GM21529 (cell line): ENCODE data around the gene GRAMD4.

Experiments used
- ATAC-seq: cut with Tn5 transposase; IDR thresholded peaks from one replicate; pipeline ENCODE4 v1.9.1; 2021; ENCODE audit not compliant: unreplicated experiment

The GRAMD4 gene

DNA sequence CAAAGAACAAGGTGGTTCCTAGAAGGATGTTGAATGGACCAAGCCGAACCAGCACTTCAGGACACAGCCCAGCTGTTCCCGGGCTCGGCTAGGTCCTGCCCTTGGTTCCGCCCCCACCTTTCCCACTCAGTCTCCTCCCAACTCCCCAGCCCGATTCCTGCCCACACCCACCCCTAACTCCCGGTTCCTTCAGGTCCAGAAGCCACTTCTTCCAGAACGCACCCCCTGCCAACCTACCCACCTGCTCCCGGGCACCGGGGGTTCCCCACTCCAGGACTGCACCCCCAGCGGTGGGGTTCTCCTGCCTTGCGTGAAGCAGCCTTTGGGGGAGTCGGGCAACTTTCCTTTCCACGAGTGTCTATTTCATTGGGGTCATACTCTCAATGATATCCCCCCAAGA lies 87.1 kb downstream of the GRAMD4 start:
- no peak for ATAC-seq

DNA sequence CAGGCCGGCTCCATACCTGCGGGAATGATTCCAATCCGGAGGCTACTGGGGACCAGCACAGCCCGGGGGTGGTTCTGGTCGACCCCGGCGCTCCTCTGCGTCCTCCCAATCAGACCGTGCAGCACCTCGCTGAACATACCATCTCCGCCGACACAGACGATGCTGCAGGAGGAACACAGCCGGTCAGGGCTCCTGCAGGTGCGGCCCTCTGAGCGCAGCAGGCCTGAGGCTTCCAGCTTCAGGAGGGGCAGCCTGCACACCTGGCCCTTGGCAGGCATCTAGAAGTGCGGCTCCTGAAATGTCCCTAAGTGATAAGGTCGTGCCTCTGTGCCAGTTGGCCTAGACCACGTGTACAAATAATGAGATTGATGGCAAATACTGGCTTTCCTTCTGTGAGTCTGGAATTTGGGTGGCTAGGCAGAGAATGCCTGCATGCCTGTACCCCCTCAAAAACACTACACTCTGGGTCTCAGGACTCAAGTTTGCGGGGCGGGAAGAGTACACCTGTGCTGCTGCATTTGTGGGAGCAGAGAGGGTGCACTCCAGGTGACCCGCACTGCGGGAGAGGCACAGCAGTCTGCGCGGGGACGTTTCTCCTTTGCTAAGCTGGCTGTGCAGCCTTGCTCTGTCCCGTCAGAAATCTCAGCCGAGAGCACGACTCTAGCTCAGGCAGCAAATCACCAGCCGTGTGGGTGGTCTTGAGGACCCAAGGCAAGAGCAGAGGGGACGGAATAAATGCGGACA lies 87.8 kb downstream of the GRAMD4 start:
- ATAC-seq, result no peak

DNA sequence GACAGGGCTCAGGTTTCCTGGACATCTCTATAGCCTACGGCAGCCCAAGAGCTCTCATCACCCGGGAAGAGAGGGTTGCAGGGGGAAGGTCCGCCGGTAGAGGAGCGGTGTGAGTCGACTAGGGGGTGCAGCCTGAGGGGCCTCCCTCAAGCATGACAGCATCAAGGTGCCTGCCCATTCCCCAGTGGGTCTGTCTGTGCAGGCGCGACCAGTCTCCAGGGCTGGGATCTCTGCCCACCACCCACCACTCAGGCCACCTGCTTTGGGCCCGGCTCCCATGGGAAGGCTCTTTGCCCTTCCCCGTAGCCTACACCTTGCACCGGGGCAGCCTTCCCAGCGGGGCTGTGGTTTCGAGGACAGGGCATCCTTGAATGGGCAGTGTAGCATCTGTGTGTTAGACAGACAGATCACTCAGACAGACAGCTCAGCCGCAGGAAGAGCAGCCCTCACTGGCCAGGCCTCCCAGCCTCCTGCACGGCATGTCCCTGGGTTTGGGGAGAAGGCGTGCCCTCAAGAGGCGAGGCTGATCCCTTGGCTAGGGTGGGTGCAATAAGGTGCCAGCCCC lies 88.7 kb downstream of the GRAMD4 start:
- ATAC-seq, result no peak

DNA sequence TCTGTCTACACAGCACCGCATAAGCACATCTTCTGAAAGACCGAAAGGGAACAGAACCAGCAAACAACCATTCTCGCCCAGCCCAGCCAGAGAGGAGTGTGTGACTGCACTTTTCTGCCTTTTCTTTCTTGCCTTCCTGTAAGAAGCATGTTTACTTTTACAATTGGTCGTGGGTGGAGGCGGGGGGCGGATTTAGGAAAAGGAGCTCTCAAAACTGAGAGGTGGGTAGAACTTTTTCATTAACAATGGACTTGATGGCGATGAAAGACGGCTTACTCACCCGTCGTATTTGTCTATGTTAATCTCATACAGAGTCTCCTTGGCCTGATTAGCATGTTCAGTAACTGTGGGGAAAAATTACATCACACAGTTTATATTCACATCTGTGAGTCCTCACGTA lies 90.6 kb downstream of the GRAMD4 start:
- ATAC-seq, result no peak

DNA sequence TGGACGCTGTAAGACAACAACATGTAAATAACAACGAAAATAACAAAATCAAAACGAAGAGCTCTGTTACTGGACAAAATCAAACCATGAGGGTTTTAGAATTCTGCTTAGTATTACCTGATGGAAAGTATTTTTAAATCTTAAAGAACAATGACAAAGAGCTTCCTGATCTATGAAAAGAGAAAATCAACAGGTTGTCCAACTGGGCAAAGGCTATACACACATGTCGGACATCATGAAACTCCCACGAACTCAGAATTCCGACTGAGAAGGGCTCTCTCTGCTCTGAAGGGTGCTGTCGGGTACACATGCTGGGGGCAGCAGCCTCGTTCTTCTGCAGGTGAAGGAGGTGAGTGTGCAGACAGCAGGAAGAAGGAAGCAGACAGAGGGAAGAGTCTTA lies 92.1 kb downstream of the GRAMD4 start:
- ATAC-seq, result no peak

DNA sequence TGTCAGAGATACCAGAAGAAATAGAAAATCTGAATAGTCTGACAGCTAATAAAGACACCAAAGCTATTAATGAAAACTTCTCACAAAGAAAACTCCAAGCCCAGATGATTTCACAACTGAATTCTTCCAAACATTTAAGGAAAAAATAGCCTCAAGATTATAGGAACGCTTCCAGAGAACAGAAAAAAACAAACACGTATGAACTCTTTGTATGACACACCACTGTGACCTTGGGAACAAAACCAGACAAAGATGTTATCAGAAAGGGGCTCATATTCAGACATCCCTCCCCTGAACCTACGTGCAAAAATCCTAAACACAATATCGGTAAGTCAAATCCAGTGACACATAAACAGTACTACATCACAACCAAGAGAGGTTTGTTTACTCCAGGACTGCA lies 94.4 kb downstream of the GRAMD4 start:
- ATAC-seq, result no peak

DNA sequence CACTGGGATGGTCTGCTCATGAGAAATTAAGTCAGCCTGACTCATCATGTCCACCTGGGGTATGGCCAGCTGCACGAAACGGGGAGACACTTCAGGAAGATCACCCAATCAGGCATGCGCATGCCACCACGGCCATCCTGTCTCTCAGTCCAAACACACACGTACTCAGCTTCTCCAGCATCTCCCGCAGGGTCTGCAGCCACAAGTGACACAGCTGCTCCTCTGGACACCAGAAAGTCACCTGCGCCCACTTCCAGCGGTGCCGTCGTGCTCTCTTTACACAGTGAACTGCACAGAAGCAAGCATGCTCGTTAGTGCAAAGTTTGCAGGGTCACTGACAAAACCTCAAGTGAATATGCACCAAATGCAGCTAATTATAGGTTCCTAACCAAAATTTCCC lies 99.7 kb downstream of the GRAMD4 start:
- ATAC-seq, result no peak

DNA sequence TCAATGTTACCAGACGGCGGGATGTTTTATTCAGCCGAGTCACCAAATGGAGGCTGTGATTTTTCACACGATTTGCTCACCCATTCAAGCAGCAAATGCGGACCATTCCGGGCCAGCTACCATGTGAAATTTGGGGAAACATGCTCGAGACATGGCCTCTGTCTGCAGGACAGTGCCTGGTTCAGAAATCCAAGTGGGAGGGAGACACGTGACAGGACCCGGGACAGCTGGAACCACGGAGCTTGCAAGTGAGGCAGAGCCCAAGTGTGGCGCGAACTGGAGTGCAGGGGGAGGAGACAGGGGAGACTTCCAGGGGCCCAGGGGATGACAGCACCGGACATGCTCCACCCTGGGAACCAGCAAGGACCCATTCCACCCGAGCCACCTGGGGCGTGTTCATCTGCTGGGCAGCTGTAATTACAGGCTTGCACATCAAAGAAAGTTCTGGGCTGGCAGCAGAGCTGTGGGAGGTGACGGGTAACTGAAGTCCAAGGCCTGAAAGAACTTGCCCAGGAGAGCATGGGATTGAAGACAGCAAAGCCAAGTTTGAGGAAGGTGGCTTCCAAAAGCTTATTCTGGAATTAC lies 101.4 kb downstream of the GRAMD4 start:
- ATAC-seq, result no peak

DNA sequence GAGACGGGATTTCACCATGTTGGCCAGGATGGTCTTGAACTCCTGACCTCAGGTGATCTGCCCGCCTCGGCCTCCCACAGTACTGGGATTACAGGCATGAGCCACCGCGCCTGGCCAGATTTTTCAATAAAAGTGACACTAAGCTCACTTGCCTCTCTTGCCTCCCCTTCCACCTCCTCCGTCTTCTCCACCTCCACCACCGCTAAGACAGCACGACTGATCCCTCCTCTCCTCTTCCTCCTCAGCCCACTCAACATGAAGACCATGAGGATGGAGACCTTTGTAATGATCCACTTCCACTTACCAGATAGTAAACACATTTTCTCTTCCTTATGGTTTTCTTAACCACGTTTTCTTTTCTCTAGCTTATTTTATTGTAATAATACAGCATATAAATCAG lies 103.7 kb downstream of the GRAMD4 start:
- ATAC-seq, result no peak

DNA sequence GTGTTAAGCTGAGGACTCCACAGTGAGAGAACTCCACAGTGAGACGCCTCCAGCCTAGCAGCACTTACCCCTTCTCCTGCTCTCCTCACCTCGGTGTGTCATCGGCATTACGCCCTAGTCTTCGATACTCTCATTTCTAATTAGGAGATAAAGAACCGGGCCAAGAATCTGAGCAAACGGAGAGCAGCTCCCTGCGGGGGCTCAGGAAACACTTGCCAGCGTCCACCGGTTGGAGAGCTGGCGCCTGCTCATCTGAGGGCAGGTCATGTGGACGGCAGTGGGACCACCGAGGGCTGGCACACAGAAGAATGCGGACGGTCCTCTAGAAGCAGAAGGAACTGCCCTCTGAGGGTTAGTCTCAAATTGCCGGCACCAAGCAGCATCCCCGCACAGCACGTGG lies 104.9 kb downstream of the GRAMD4 start:
- no peak for ATAC-seq

DNA sequence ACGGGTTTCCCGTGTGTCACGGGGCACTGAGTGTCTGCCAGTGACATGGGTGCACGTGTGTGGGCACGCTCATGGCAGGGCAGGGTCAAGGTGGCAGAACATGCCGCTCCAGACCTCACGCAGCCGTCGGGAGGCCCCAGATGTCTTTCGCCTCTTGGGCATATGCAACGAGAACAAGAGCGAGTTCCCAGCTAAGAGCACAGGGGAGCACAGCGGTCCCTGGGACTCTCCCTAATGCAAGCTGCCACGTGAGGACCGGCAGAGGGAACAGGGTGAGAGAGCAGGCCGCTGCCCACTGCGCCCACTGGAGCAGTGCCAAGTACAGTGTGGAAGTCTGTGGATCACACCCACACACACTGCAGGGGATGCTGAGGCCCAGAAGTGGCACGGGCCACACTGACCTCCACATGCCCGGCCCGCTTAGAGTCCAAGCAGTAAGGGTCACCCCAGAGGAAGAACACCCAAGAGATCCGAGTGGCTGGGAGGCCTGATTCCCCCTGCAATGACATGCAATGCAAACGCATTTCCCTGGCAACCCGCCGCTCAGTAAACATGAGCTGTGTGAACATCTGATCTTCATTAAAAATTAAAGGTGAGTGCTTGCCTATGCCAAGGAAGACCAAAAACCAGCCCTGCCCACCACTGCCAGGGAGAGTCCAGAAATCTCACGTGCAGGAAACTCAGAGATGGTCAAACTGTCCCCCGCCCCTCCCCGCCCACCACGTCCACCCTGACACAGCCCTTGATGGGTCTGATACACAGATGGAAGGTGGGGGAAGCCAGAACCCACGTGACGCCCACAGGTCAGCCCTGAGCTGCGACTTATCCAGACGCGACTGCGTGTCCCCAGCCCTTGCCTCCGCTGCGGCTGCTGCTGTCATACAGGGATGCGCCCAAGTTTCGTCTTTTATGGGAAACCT lies 106.1 kb downstream of the GRAMD4 start:
- ATAC-seq, result no peak

DNA sequence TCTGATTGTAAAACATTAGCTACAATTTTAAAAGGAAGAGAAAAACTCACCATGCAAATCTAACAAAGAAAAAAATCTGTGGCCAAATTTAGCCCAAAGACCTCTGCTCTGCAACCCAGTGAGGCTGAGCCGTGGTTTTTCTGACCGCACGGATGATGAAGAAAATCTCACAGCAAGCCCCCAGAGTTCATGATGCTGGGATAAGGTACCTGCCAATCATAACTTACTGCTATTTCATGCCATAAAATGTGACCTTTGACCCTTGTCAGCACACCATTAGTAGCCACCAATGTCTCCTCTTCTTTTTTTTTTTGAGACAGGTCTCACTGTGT lies 106.8 kb downstream of the GRAMD4 start:
- no peak for ATAC-seq

DNA sequence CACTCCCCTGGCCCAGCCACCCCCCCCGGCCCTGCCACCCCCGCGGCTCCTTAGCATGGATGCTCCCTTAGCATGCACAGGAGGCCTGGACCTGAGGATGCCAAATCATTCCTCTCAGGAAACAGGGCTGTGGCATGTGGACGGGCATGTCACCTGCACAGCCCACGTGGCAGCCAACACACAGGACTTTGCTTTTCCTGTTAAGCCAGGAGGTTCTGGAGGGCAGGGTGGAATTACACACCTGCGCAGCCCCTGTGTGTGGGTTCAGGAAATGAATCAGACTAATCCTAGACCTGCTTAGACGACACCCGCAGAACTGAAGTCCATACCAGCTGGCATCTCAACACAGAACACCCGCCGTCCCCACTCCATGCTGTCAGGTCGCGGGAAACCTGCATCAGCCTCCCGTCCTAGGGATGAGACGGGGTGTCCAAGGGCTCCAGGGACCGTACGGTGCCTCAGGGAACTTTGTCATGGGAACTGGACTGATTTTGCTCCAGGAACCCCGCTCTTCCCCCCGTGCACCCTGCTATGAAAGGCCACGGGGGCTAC lies 107.7 kb downstream of the GRAMD4 start:
- ATAC-seq, result no peak

DNA sequence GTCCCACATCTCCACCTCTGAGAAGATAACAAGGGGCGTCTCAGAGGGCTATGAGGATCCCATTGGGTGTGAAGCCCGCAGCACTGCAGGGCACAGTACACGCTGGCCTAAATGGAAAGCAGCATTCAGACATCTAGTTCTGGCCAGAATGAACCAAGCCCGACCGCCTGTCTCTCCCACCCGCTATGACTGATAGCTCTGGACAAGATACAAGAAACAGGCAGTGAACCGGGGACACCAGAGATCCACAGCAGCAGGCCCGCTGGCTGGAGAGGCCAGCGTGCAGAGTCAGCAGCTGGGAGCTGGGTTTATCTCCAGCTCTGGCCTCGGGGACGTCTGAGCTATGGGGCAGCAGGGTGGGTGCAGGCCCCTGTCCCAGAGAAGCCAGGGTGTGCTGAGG lies 108.3 kb downstream of the GRAMD4 start:
- ATAC-seq, result no peak
